ENCODE measurements around the gene BPTF. TPM values are rescaled to one million over a fixed set of nuclear protein-coding genes. Genes with fewer than 3 reads are reported as not detected.

BPTF gene
- polyA plus RNA-seq, 1 of the 3 experiments (the other 2 are of a cell fraction): 61.4 TPM

- Histone ChIP-seq H3F3A (replicated peaks; ENCODE audit: insufficient read depth) (peaks cover 40% of the 10 kb centered on the region), H3K9ac (no peak overlapping the region), H3K4me2 (no peak overlapping the region), H3K4me1 (ENCODE audit: control insufficient read depth in 1 of 2, insufficient read depth in 2 of 2, low read depth in 1 of 2, low read length in 1 of 2) (peaks cover 21 to 24% of the 10 kb centered on the region in 2 experiments; a peak in 3 of 4 replicates), H3K9me3 (no peaks in the 10 kb centered on the region), H3K27ac (ENCODE audit: low read depth in 2 of 2, low read length in 1 of 2) (no peak overlapping the region), H4K20me1 (ENCODE audit: insufficient read depth) (peaks cover 94% of the 10 kb centered on the region), H3K27me3 (ENCODE audit: insufficient read depth) (no peaks in the 10 kb centered on the region), H3K9me2 (no peaks in the 10 kb centered on the region), H2AFZ (ENCODE audit: low read depth) (no peak overlapping the region), H3K36me3 (replicated peaks in 1 of 2; ENCODE audit: control insufficient read depth in 1 of 2, insufficient read depth in 2 of 2, low read length in 1 of 2) (peaks cover 0 to 3% of the 10 kb centered on the region in 2 experiments), H3K4me3 (ENCODE audit: low read depth in 2 of 2, low read length in 1 of 2) (no peak overlapping the region), H3K79me2 (ENCODE audit: insufficient read depth) (peaks cover 100% of the 10 kb centered on the region)
- WGBS (ENCODE audit: low lambda C conversion rate): 94% methylated on average over 3 of the region's 3 CpGs
- ChIA-PET POLR2A (no interaction called here), CTCF (interaction anchor here (0.6 to 2.2 kb wide), 5 partner anchors 9 to 153 kb away, joined by 3 to 10 read pairs (median 3); partner anchors contain the start of gene BPTF)
- TF ChIP-seq MXI1 (IDR thresholded peaks at IDR 0.05; ENCODE audit: low read depth, low read length) (no peak), MEF2A (IDR thresholded peaks at IDR 0.05; ENCODE audit: borderline replicate concordance, low read depth) (no peak), RAD21 (IDR thresholded peaks at IDR 0.05; ENCODE audit: low read length) (peak; percentile 15; the same call in 1 of the 2 replicates)
- DNase-seq: no peak
Measured at GRCh38 chr17:67833946-67834631, 8.8 kb downstream of the BPTF start.

GRCh38 chr17:67834634-67835033 lies 9.3 kb downstream of the BPTF start:
- H3K36me3 ChIP-seq (replicated peaks in 1 of 2; ENCODE audit: control insufficient read depth in 1 of 2, insufficient read depth in 2 of 2, low read length in 1 of 2): peaks cover 0 to under 1% of the 10 kb centered on the region in 2 experiments
- peaks cover 16 to 20% of the 10 kb centered on the region in 2 experiments; a peak in 3 of 4 replicates for H3K4me1 ChIP-seq (ENCODE audit: control insufficient read depth in 1 of 2, insufficient read depth in 2 of 2, low read depth in 1 of 2, low read length in 1 of 2)
- POLR2A ChIA-PET: no interaction called here
- peaks cover 94% of the 10 kb centered on the region for H4K20me1 ChIP-seq (ENCODE audit: insufficient read depth)
- no peak for TF ChIP-seq REST (IDR thresholded peaks at IDR 0.05; ENCODE audit: low read depth, low read length)
- no peak for TF ChIP-seq RCOR1 (IDR thresholded peaks at IDR 0.05; ENCODE audit: low read length)
- TF ChIP-seq, protein P1, sequence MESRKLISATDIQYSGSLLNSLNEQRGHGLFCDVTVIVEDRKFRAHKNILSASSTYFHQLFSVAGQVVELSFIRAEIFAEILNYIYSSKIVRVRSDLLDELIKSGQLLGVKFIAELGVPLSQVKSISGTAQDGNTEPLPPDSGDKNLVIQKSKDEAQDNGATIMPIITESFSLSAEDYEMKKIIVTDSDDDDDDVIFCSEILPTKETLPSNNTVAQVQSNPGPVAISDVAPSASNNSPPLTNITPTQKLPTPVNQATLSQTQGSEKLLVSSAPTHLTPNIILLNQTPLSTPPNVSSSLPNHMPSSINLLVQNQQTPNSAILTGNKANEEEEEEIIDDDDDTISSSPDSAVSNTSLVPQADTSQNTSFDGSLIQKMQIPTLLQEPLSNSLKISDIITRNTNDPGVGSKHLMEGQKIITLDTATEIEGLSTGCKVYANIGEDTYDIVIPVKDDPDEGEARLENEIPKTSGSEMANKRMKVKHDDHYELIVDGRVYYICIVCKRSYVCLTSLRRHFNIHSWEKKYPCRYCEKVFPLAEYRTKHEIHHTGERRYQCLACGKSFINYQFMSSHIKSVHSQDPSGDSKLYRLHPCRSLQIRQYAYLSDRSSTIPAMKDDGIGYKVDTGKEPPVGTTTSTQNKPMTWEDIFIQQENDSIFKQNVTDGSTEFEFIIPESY (IDR thresholded peaks at IDR 0.05; ENCODE audit: borderline replicate concordance, low read depth): no peak
- TF ChIP-seq EZH2phosphoT487 (IDR thresholded peaks at IDR 0.05; ENCODE audit: borderline replicate concordance, low read depth): no peak
- no peak for TF ChIP-seq FOXJ3 (CRISPR knock-in tag; IDR thresholded peaks at IDR 0.05)
- no peak for TF ChIP-seq RXRA (IDR thresholded peaks at IDR 0.05; ENCODE audit: borderline replicate concordance, low read depth)
- TF ChIP-seq TEAD4 (IDR thresholded peaks at IDR 0.05; ENCODE audit: borderline replicate concordance, insufficient read depth): no peak
- no peak for TF ChIP-seq TCF12 (IDR thresholded peaks at IDR 0.05)
- TF ChIP-seq FOSL2 (IDR thresholded peaks at IDR 0.05; ENCODE audit: borderline replicate concordance, low read depth): no peak
- TF ChIP-seq, protein P2, sequence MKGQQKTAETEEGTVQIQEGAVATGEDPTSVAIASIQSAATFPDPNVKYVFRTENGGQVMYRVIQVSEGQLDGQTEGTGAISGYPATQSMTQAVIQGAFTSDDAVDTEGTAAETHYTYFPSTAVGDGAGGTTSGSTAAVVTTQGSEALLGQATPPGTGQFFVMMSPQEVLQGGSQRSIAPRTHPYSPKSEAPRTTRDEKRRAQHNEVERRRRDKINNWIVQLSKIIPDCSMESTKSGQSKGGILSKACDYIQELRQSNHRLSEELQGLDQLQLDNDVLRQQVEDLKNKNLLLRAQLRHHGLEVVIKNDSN (IDR thresholded peaks at IDR 0.05; ENCODE audit: borderline replicate concordance, low read depth): no peak
- TF ChIP-seq YY1 (IDR thresholded peaks at IDR 0.05; ENCODE audit: low read depth): no peak
- no peak for TF ChIP-seq JUND (IDR thresholded peaks at IDR 0.05)
- no peak for TF ChIP-seq SIN3A (IDR thresholded peaks at IDR 0.05; ENCODE audit: borderline replicate concordance, low read depth, low read length)
- no peak for TF ChIP-seq MXI1 (IDR thresholded peaks at IDR 0.05; ENCODE audit: low read depth, low read length)
- TF ChIP-seq CHD2 (IDR thresholded peaks at IDR 0.05; ENCODE audit: low read length, partially characterized antibody): no peak
- H3K27me3 ChIP-seq (ENCODE audit: insufficient read depth): no peaks in the 10 kb centered on the region
- DNase-seq: no peak
- CTCF ChIA-PET: interaction anchor here (0.7 to 2.2 kb wide), 5 partner anchors 10 to 160 kb away, joined by 3 to 10 read pairs (median 3); partner anchors contain the start of gene BPTF
- H3F3A ChIP-seq (replicated peaks; ENCODE audit: insufficient read depth): peaks cover 42% of the 10 kb centered on the region
- no peak overlapping the region for H3K9ac ChIP-seq
- no peaks in the 10 kb centered on the region for H3K9me3 ChIP-seq
- 91% methylated on average over 2 of the region's 2 CpGs for WGBS (ENCODE audit: low lambda C conversion rate)
- peaks cover 100% of the 10 kb centered on the region for H3K79me2 ChIP-seq (ENCODE audit: insufficient read depth)
- no peak overlapping the region for H3K4me3 ChIP-seq (ENCODE audit: low read depth in 2 of 2, low read length in 1 of 2)
- no peaks in the 10 kb centered on the region for H3K9me2 ChIP-seq
- H2AFZ ChIP-seq (ENCODE audit: low read depth): no peak overlapping the region
- no peak overlapping the region for H3K4me2 ChIP-seq
- no peak overlapping the region for H3K27ac ChIP-seq (ENCODE audit: low read depth in 2 of 2, low read length in 1 of 2)

All from SK-N-SH (cell line).